ENCODE measurements around the gene DENND1B.
"Not testable (repeated sequence)": the region's sequence is repeated elsewhere in the genome, so short reads cannot be mapped to it uniquely, and the experiment has no call there.

Gene DENND1B

DNA sequence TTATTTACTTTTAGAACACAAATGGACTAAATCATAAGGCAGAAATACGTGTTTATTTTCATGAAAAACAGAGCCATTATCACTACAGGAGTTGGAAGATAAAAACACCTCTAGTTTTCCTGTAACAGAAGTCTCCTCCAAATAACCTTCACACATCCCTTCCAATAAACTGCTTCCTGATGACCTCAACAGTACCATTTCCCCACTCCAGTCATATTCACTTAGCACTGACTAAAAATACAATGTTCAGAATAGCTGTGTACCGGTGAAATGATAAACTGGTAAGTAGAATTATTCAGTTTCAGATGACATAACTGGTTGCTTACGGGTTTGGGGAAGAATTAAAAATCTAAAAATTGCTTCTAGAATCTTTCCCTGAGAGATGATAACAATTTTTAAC is 137.9 kb downstream of the DENND1B start:
- no peak for DNase-seq (ENCODE audit: low read depth in 1 of 2, low spot score in 1 of 2)

- DNase-seq (ENCODE audit: low read depth in 1 of 2, low spot score in 1 of 2): no peak
Measured at GRCh38 chr1:197633447-197634078, 141.7 kb downstream of the DENND1B start.

DNA sequence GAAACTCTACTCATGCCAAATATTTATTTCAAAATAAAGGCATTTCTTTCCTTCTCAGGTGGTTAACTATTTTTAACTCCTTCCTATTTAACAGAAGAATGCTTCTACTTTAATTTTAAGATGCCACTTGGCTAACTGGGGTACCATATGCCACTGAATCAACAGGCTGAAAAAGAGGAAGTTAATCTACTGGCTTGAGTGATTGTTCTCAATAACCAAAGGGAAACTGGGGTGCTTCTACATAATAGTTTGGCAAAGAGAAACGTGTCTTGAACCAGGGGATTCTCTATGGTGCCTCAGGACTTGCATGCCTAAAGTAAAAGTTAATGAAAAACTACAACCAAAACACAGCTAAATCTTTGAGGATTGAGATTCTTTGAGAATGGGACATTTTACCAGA is 142.6 kb downstream of the DENND1B start:
- no peak for DNase-seq (ENCODE audit: low read depth in 1 of 2, low spot score in 1 of 2)

- no peak for DNase-seq (ENCODE audit: low read depth in 1 of 2, low spot score in 1 of 2)
Measured at GRCh38 chr1:197632005-197632404, 143.3 kb downstream of the DENND1B start.

GRCh38 chr1:197622371-197622770 is 152.9 kb downstream of the DENND1B start:
- no peak for DNase-seq (ENCODE audit: low read depth in 1 of 2, low spot score in 1 of 2)

DNA sequence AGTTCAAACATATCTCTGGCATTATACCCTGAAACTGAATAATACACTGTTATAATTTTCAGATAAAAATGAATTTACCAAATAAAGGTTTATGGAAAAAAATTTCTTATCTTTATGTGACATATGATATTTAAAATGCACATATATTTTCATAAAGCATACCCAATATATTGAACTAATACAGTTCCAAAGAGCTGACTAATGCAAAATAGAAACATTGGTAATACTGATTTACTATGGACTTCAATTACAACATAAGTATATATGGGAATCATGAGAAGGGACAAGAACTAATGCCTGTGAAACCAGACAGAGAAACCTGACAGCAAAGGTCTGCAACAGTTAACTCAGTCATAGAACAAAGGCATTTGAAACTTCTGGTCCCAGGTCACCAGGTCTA is 153.5 kb downstream of the DENND1B start:
- no peak for DNase-seq (ENCODE audit: low read depth in 1 of 2, low spot score in 1 of 2)

DNA sequence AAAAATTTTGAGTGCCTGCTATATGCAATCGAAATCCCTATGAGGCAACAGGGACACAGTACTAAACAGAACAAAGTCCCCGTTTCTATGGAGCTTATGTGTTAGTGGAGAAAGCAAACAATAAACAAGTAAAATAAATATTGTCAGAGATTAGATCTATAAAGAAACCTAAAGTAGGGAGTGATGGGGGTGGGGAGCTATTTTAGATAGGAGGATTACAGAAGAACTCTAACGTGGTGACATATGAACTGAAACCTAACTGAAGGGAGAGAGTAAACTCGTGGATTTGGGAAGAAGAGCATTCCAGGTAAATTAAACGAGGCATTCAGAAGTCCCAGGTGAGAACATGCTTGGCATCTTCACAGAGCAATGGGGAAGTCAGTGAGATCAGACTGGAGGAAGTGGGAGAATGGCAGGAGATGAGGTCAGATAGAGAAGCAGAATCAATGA is 154.5 kb downstream of the DENND1B start:
- DNase-seq (ENCODE audit: low read depth in 1 of 2, low spot score in 1 of 2): no peak

DNA sequence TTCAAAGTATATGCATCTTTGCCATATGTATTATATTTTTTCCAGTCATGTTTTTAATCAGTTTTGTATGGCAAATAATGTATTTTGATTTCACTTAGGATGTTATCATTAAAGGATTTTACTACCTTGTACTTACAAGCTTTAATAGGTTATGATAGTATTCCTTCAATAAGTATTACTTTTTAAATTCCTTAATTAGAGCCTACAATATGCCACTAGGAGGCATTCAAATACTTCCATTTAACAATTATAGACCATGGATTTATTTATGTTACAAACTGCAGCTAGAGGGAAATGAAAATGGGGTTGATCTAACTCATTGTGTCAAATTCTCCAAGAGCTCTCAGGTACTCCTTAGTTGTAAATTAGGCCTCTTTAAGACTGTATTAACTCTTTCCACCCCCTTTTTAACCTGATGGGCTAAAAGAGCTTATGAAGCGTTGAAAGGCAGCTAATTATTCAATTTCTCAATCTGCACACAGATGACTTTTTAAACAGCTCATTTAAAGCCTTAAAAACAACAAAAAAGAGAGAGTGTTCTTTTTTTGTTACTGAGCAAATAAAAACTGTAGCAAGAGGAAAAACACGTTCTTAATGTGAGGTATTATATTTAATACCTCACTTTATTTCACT is 156.2 kb downstream of the DENND1B start:
- no peak for DNase-seq (ENCODE audit: low read depth in 1 of 2, low spot score in 1 of 2)

GRCh38 chr1:197618061-197618460 is 157.2 kb downstream of the DENND1B start:
- no peak for DNase-seq (ENCODE audit: low read depth in 1 of 2, low spot score in 1 of 2)

DNA sequence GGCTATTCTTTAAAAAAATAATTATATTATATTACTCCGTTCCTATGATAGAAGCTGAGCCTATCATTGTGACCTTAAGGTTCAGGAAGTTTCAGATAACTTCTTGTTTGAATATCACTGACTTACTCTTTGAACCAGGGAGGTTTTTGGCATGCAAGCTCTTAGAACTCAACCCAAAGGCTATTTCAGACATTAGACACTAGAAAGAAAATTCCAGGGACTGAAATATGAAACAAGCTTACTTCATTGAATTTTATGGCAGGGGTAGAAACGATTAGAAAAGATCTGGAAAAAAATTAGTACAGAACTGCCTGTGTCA is 159.6 kb downstream of the DENND1B start:
- DNase-seq (ENCODE audit: low read depth in 1 of 2, low spot score in 1 of 2): no peak

DNA sequence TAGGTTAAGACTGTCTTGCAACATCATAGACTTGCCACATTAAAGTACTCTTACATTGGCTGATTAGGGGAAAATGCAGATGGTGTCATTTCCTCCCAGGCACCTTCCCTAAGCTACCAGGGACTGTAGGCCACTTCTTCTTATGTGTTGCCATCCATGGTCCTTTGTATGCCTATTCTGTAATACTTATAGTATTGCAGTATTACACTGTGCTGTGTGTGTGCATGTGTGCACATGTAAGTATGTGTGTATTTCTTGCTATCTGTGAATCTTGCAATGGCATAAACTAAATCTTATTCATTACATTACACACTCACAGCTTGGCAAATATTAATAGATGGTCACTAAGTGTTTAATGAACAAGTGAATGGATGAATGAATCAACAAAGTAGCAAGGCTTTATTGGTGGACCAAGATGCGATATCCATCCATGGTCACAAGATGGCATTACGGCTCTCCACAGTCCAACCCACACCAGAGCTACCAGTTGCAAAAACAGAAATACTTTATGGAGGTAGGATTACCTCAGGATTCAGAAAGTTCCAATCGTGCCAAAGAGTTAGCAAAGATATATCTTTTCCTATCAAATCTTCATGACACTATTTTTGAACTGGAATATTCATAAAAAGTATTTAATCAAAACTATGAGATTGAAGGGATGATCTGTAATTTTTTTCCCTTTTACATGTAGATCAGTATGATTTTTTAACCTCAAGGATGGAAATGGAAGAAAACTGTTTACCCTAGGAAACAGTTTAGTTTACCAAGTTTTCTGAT is 160.2 kb downstream of the DENND1B start:
- no peak for DNase-seq (ENCODE audit: low read depth in 1 of 2, low spot score in 1 of 2)

DNA sequence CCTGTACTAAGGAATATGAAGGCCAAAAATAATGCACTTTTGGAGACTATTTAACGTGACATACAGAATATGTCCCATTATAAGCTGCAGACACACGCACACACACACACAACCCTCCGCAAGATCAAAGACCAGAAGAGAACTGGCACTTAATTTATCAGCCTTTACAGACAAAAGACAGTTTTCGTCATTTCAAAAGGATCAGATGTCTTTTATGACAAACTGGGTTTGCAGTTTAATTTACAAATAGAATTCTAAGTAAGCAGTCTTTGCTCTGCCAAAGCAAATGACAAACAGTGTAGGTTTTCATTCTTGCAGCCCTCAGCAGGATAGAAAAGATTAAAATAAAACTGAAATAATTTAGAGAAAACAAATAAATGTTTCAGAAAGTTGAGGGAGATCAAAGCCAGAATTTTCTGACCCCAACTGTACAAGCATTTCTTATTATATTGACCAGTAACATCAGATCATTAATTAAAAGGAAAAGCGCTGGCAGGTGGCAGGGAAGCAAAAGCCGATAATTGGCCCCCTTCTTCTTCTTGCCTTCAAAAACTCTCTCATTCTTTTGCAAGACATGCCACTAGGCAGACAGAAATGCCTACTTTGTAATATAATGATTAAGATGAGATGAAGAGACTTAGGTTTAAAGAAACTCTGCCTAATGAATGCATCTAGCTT is 169.0 kb downstream of the DENND1B start:
- DNase-seq (ENCODE audit: low read depth in 1 of 2, low spot score in 1 of 2): no peak

- no peak for DNase-seq (ENCODE audit: low read depth in 1 of 2, low spot score in 1 of 2)
Measured at GRCh38 chr1:197604302-197604701, 171.0 kb downstream of the DENND1B start.

DNA sequence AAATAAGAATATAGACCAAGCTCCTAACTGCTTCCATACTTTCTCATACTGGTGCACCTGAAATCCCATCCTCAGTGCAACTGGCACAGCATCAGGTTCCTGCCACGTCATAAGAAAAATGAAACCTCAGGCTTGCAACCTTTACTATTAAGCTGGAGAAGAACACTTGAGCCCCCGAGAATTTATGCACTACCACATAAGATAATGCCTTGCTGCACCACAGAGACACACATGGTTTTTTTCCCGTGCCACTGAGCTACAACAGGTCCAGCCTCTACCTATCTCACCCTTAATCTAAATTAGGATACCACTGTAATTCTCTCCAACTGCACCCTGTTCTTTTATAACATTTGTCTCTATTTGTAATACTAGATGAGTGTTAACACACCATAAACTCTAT is 174.5 kb downstream of the DENND1B start:
- DNase-seq (ENCODE audit: low read depth in 1 of 2, low spot score in 1 of 2): no peak

GRCh38 chr1:197599789-197600188 is 175.5 kb downstream of the DENND1B start:
- no peak for DNase-seq (ENCODE audit: low read depth in 1 of 2, low spot score in 1 of 2)

GRCh38 chr1:197598935-197599334 is 176.3 kb downstream of the DENND1B start:
- DNase-seq (ENCODE audit: low read depth in 1 of 2, low spot score in 1 of 2): no peak

- no peak for DNase-seq (ENCODE audit: low read depth in 1 of 2, low spot score in 1 of 2)
Measured at GRCh38 chr1:197595304-197595904, 179.9 kb downstream of the DENND1B start.

DNA sequence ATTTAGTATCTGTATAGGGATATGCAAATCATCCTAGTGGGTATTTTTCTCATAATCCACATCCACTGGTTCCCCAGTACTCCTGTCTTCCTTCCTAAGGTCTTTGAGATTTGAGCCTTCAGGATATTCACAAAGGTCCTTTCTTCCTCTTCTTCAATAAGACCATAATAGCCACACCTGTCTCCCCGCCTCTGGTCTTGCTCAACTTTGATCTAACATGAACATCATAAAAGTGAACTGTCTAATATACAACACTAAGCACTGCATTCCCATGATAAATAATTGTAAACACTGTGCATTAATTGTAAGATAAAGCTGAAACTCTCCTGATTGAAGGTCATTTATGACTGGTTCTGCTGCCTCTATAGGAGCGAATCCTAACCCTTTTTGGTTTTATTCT is 184.6 kb downstream of the DENND1B start:
- DNase-seq (ENCODE audit: low read depth in 1 of 2, low spot score in 1 of 2): no peak

- no peak for DNase-seq (ENCODE audit: low read depth in 1 of 2, low spot score in 1 of 2)
Measured at GRCh38 chr1:197585809-197586208, 189.5 kb downstream of the DENND1B start.

DNA sequence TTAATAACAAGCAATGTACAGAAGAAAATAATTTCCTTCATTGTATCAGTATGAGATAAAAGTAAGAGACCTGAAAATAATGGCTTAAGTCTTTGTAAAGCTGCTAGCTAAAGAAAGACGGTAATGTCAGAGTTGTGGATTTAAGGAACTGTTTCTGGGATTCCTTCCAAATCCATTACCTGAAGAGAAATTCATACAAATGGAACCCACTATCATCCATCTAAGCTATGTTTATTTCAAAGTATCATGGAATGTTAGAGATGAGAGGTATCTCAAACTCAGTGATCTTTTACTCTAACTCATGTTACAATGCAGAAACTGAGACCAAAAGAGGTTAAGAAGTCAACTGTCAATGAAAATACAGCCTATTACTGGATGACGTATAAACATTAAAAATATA is 197.7 kb downstream of the DENND1B start:
- no peak for DNase-seq (ENCODE audit: low read depth in 1 of 2, low spot score in 1 of 2)

GRCh38 chr1:197575531-197575930 is 199.7 kb downstream of the DENND1B start:
- DNase-seq (ENCODE audit: low read depth in 1 of 2, low spot score in 1 of 2): not testable (repeated sequence)

DNA sequence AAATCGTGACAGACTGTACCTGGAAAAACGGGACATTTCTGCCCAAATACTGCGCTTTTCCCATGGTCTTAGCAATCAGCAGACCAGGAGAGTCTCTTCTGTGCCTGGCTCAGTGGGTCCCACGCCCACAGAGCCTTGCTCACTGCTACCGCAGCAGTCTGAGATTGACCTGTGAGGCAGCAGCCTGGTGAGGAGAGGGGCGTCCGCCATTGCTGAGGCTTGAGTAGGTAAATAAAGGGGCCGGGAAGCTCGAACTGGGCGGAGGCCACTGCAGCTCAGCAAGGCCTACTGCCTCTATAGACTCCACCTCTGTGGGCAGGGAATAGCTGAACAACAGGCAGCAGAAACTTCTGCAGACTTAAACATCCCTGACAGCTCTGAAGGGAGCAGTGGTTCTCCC is 203.1 kb downstream of the DENND1B start:
- DNase-seq (ENCODE audit: low read depth in 1 of 2, low spot score in 1 of 2): no peak

Measured in activated T-helper 1 cell treated with anti-CD3 and anti-CD28 coated beads, Interleukin-2, amount 50 U/mL, for 16 hours (primary cell).